Measurements from ENCODE around the gene TGFBR3. TPM values are rescaled to one million over a fixed set of nuclear protein-coding genes. Genes with fewer than 3 reads are reported as not detected.

The TGFBR3 gene
- total RNA-seq, 1 donor from 2014 or later = 36.3 TPM

GRCh38 chr1:91795591-91796389 is 90.2 kb downstream of the TGFBR3 start:
- ATAC-seq = no peak
- intact Hi-C loops (cut with DNase I) = loop anchor here (5.0 to 10.0 kb wide), 4 partner anchors 53 to 132 kb away; partner anchors contain the start of gene TGFBR3

GRCh38 chr1:91793877-91794276 is 92.1 kb downstream of the TGFBR3 start:
- intact Hi-C loops (cut with DNase I) = loop anchor here (10.0 kb wide), 1 partner anchor 91 kb away; the partner anchor contains the start of gene TGFBR3
- DNase-seq (ENCODE audit: missing footprints) (no peak), ATAC-seq (no peak)

More at GRCh38 chr1:91795591-91796389, 90.2 kb downstream of the TGFBR3 start:
- no peak for DNase-seq (ENCODE audit: missing footprints)

GRCh38 chr1:91793189-91793588 is 92.8 kb downstream of the TGFBR3 start:
- ATAC-seq = no peak
- no peak for DNase-seq (ENCODE audit: missing footprints)
- intact Hi-C loops (cut with DNase I) = loop anchor here (10.0 kb wide), 1 partner anchor 92 kb away; the partner anchor contains the start of gene TGFBR3

- ATAC-seq (no peak), DNase-seq (ENCODE audit: missing footprints) (no peak)
- intact Hi-C loops (cut with DNase I) = loop anchor here (10.0 kb wide), 1 partner anchor 92 kb away; the partner anchor contains the start of gene TGFBR3
These were observed 93.4 kb downstream of the TGFBR3 start for GRCh38 chr1:91792489-91793071.

GRCh38 chr1:91791691-91792488 is 94.1 kb downstream of the TGFBR3 start:
- intact Hi-C loops (cut with DNase I) = loop anchor here (10.0 kb wide), 1 partner anchor 93 kb away; the partner anchor contains the start of gene TGFBR3

GRCh38 chr1:91791103-91791502 is 94.8 kb downstream of the TGFBR3 start:
- DNase-seq (ENCODE audit: missing footprints) (no peak), ATAC-seq (no peak)
- intact Hi-C loops (cut with DNase I) = loop anchor here (10.0 kb wide), 1 partner anchor 94 kb away; the partner anchor contains the start of gene TGFBR3

More at GRCh38 chr1:91791691-91792488, 94.1 kb downstream of the TGFBR3 start:
- DNase-seq (ENCODE audit: missing footprints) (no peak), ATAC-seq (no peak)

- no peak for ATAC-seq
- intact Hi-C loops (cut with DNase I) = loop anchor here (10.0 kb wide), 1 partner anchor 94 kb away; the partner anchor contains the start of gene TGFBR3
- no peak for DNase-seq (ENCODE audit: missing footprints)
These were observed 95.6 kb downstream of the TGFBR3 start for GRCh38 chr1:91790392-91790791.

GRCh38 chr1:91789273-91789997 is 96.5 kb downstream of the TGFBR3 start:
- DNase-seq (ENCODE audit: missing footprints) = no peak
- intact Hi-C loops (cut with DNase I) = no loop called here
- no peak for ATAC-seq

- DNase-seq (ENCODE audit: missing footprints) (no peak), ATAC-seq (peak; percentile 35)
- intact Hi-C loops (cut with DNase I) = no loop called here
These were observed 98.0 kb downstream of the TGFBR3 start for GRCh38 chr1:91787919-91788318.

GRCh38 chr1:91784616-91785015 is 101.3 kb downstream of the TGFBR3 start:
- DNase-seq (ENCODE audit: missing footprints) (no peak), ATAC-seq (no peak)
- intact Hi-C loops (cut with DNase I) = no loop called here

- DNase-seq (ENCODE audit: missing footprints) = no peak
- no peak for ATAC-seq
- intact Hi-C loops (cut with DNase I) = no loop called here
These were observed 101.8 kb downstream of the TGFBR3 start for GRCh38 chr1:91784191-91784590.

GRCh38 chr1:91783423-91784170 is 102.4 kb downstream of the TGFBR3 start:
- intact Hi-C loops (cut with DNase I) = no loop called here
- no peak for DNase-seq (ENCODE audit: missing footprints)
- ATAC-seq = peak; percentile 29

- ATAC-seq = no peak
- intact Hi-C loops (cut with DNase I) = no loop called here
- no peak for DNase-seq (ENCODE audit: missing footprints)
These were observed 103.9 kb downstream of the TGFBR3 start for GRCh38 chr1:91781901-91782622.

- intact Hi-C loops (cut with DNase I) = no loop called here
- ATAC-seq (no peak), DNase-seq (ENCODE audit: missing footprints) (no peak)
These were observed 104.6 kb downstream of the TGFBR3 start for GRCh38 chr1:91781371-91781825.

GRCh38 chr1:91779548-91780021 is 106.4 kb downstream of the TGFBR3 start:
- intact Hi-C loops (cut with DNase I) = no loop called here
- DNase-seq (ENCODE audit: missing footprints) (no peak), ATAC-seq (no peak)

GRCh38 chr1:91778964-91779363 is 107.0 kb downstream of the TGFBR3 start:
- no peak for DNase-seq (ENCODE audit: missing footprints)
- intact Hi-C loops (cut with DNase I) = no loop called here

More at GRCh38 chr1:91778964-91779363, 107.0 kb downstream of the TGFBR3 start:
- no peak for ATAC-seq
